HG03432 (cell line): ENCODE data around the gene DNM3.
A peak's percentile ranks its signal among the peaks of the same experiment; 100 is the strongest.

ENCODE experiments used
- ATAC-seq: cut with Tn5 transposase; IDR thresholded peaks from one replicate; pipeline ENCODE4 v1.9.1; 2021; ENCODE audit warnings: mild to moderate bottlenecking, moderate library complexity; ENCODE audit not compliant: unreplicated experiment

DNM3 gene

DNA sequence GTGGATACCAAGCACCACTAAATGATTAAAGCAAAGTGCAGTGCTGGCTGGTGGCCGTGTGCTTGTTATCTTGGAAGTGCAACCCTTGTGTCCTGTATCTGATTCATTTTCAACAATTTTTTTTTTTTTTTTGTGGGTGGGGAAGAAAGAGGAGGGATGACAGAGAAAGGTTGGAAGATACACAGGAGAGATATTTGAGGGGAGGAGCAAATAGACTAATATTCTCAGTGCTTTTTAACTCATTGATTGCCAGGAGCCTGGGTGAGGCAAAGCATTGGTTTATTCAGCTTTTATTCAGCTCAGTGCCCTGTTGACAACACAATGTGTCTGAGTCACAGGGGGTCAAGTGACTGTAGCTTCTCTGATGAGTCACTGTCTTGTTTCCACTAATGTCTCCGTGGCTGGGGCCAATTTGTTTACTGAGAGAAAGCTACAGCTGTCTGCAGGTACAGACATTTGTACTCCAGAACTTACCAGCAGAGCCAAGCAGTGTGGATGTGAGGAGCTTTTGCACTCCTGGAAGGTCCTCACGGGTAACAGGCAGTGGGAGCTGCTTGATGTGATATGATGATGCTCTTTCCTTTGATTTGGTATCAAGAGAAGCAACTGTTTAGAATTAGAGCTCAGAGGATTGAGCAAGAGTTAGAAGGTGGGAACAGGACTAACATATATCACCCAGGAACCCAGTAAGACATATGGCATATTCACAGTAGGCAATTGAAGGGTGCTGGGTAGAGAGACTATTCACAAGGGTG lies 23.6 kb upstream of the DNM3 start:
- ATAC-seq: peak; percentile 93

DNA sequence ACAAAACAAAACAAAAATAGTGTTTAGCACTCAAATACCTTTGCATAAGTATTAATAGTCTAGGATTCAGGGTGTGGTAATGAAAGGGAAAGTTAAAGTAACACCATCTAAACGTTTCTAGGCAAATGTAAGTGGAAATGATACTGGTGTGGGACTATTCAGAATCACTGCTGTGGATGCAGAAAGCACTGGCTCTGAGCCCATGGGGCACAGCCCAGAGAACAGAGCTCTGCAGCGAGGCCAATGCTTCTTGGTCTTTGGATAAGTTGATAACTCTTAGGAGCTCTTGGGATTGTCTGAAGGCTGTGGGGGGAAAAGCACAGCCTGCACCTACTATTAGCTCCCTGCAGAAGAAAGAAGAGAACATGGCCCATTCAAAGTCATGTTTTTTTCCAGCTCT lies 21.4 kb upstream of the DNM3 start:
- ATAC-seq: no peak

DNA sequence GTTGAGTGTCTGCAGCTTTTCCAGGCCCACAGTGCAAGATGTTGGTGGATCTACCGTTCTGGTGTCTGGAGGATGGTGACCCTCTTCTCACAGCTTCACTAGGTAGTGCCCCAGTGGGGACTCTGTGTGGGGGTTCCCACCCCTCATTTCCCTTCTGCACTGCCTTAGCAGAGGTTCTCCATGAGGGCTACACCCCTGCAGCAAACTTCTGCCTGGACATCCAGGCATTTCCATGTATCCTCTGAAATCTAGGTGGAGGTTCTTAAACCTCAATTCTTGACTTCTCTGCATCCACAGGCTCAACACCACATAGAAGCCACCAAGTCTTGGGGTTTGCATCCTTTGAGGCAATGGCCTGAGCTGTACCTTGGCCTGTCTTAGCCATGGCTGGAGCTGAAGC lies 14.3 kb upstream of the DNM3 start:
- no peak for ATAC-seq

DNA sequence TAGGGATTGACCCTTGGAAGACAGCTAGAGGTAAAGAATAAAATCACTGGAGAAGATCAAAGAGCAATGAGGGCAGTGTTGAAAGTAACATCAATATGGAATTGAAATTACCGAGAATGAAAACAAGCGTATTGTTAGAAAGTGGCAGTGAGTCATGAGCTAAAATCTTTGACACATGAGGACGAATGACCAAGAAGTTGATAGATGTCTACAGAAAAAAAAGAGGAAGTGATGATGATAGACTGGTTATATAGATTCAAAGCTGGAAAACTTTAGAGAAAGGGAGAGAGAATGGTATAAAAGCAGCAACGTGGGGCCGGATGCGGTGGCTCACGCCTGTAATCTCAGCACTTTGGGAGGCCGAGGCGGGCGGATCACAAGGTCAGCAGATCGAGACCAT lies 12.5 kb upstream of the DNM3 start:
- ATAC-seq: no peak

DNA sequence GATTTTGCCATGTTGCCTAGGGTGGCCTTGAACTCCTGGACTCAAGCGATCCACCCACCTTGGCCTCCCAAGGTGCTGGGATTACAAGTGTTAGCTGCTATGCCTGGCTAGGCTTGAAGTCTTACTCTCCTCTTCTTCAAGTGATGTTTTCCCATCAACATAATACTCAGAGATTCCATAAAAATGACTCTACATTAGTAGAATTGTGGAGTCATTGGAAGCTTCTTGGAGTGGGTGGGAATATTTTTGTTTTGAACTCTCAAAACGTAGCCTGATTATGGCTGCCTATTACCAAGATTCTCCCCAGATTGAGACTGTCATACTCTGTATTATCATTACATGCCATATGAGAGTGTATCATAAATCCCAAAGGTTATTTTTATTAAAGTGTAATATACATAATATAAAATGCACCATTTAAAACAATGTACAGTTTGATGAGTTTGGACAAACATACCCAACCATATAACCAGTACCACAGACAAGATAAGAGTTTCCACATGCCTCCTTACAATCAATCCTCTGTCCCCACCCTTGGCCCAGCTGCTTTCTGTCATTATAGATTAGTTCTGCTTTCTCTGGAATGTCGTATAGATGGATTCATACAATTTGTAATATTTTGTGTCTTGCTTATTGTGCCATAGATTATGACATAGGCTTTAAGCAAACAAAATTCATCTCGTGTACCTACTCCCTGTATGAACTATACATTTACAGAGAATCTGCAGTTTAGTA lies 8.0 kb upstream of the DNM3 start:
- ATAC-seq: no peak

DNA sequence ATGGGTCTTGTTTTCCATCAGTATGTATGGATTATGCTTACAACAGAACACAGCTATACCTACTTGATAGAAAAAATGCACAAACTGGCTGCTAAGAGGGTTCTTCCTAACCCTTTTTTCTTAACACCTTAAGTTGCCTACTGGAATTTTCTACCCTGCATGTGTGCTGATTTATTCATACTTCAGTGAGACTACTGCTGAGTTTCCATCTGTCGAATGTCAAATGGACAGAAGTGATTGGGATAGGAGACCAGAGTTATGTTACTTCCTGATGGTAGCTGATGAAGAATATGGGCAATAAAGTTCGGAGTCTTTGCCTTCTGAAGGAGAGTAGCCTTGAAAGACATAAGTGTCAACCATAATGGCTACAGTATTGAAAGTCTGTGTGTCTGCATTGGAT lies 6.5 kb upstream of the DNM3 start:
- no peak for ATAC-seq

DNA sequence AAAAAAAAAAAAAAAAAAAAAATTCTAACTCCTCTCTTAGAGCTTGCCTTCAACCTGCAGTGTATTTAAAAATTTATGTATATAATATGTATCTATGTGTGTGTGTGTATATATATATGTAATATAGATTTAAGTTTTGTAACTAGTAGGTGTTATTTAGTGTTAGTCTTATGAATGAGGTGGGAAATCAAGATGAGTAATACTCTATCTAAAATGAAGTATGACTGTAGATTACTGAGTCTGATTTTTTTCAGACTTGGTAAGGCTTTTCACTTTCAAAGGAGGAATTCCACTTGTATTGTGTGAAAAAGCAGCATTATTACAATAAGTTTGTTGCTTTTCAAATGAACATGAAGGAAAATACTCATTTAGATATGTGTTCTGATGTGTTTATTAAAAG lies 5.4 kb upstream of the DNM3 start:
- ATAC-seq: no peak

DNA sequence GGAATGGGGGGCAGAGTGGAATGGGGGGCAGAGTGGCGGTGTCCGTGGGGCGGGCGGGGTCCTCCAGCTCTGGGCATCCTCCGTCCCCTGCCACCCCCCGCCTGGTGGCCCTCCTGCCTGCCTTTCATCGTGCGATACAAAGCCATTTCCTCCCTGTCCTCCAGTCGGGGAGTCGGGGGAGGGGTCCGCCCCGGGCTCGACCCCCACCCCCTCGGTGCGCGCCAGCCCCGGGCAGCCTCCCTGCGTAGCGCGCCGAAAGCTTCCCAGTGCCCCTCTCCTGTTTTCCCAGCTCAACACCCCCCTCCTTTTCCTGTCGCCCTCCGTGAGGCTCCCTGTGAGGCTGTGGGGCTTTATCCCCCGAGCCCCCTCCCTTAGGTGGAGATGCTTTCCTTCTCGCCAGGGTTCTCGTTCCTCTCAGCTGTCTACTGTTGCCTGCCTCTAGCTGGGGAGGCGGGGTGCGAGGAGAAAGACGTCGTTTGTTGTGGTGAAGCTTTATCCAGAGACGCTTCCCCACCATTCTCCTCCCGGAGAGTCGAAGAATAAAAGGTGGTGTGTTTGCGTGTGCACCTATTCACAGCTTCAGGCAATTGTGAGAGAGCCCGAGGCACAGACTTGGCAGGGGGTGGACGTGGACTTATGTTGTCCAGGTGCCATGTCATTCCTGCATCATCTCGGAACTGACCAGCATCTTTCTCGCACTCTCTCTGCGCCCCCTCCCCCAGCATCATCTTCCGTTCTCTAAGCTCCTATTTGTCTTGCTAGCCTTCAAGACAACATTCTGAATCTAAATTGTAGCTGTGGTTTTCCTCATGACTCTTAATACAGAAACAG lies 848 bp downstream of the DNM3 start:
- ATAC-seq: no peak

DNA sequence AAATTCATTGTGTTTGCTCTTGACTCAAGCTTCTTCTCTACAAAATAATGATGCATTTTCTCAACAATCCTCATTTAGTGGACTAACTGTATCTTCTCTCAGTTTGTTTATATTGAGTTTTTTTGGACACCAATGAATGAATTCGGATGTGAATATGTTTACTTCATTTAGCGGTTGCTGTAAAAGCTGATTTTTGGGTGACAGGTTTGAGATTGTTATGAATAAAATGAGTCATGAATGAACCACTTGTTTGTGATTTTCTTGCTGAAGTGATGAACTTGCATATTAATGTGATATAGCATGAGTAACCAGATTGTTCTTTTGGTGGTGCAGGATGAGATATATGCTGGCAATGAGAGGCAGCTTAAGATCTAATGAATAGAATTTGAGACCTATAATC lies 3.1 kb downstream of the DNM3 start:
- no peak for ATAC-seq

DNA sequence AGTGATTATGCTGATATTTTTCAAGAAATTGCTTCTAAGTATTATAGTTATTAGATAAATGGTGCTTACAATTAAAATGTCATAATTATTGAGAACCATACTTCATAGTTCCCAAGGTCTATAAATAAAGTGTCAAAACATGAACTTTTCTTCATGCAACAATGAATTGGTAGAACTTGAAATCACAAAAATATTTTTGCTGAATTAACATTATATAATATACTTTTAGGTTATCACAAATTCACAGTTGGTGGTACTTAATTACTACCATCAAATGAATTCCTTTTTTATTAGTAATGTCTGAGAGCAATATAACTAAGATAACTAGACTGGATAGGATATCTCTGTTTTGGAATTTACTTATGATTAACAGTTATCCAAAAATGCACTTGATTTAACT lies 4.7 kb downstream of the DNM3 start:
- no peak for ATAC-seq

DNA sequence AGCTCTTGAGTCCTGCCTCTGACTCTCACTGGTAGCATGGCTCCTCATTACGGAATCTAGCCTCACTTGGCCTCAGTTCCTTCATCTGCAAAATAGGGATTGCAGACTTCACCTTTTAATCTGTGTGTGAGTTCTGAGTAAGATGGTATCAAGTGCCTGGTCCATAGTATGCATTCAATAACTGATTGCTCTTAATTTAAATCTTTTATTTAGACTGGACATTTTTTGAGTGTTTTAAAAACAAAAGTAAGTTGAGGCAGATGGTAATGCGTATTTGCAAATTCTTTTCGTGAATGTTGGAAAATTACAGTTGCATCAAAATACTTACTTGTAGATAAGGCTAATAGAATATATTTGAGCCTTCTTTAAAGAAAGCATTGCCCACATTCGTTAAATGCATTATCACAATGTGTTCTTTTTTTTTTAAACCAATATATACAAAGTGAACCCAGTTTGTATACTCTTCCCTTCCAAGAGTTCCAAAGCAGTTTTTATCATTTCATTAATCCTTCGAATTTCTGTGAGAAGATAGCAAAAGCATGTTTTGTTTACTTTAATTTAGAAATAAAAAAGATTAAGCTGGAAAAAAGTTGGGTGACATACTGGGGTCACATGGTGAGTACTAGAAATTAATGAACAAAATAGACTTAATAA lies 8.1 kb downstream of the DNM3 start:
- ATAC-seq: no peak

DNA sequence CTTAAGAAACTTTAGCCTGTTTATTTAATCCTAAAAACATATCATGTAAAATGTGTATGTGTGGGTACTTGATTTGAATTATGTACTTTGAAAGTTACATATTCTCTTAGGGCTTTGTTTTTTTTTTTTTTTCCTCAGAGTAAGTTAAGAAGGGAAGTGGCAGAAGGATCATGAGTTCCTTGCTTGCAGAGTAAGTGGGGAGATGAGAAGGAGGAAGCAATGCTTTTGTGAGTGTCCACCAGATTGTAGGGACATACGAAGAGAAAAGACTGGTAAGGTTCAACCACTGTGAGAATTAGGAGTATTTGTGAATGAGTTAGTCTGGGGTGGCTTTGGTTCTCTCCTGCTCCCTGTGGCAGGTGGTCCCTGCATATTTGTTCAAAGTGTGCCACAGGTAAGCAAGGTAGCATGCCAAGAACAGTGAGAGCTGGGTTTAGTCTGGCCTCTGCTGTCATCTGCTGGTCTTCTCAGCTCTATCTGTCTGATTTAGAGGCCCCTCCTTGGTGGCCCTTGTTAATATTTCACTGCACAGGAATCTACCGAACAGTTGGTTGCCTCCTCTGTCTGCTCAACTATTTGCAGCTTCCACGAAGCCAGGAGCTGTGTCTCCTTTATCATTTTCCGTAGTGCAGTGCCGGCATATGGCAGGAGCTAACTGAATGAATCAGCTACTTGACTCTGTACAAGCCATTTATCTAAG lies 9.5 kb downstream of the DNM3 start:
- ATAC-seq: no peak

DNA sequence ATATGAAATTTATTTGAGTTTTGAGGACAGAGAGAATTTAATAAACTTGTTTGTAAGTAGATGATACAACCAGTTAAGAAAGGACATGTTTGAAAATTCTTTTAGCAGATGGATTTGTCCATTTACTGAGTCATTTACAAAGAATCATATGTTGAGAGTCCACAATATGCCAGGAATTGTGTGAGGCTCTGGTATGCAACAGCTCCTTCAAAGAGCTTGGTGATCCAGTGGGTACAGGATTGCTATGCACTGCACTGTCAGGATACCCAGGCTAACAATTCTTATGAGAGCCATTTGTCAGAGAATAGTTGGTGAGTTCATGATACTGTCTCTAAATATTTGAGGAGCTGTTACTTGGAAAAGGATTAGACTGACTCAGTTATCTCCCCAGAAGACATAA lies 11.0 kb downstream of the DNM3 start:
- no peak for ATAC-seq

DNA sequence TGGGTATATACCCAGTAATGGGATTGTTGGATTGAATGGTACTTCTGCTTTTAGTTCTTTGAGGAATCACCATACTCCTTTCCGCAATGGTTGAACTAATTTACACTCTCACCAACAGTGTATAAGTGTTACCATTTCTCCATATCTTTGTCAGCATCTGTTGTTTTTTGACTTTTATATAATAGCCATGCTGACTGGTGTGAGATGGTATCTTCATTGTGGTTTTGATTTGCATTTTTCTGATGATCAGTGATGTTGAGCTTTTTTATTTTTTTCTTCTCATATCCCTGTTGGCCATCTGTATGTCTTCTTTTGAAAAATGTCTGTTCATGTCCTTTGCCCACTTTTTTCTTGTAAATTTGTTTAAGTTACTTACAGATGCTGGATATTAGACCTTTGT lies 14.1 kb downstream of the DNM3 start:
- ATAC-seq: no peak

DNA sequence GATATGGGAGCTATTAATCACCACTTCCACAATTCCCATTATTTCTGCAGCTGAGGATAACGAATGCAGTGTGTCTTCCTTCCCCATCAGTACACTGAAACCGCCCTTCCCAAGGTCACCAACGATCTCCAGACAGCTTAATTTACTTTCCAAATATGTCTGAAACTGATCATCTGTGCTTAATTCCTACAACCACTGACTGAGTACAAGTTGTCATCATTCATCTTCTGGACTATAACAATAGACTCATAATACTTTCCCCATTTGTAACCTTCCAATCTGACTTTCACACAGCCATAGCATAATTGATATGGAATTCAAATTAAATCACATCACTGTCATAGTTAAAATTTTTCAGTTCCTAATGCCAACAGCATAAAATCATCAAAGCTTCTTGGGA lies 17.4 kb downstream of the DNM3 start:
- ATAC-seq: no peak

DNA sequence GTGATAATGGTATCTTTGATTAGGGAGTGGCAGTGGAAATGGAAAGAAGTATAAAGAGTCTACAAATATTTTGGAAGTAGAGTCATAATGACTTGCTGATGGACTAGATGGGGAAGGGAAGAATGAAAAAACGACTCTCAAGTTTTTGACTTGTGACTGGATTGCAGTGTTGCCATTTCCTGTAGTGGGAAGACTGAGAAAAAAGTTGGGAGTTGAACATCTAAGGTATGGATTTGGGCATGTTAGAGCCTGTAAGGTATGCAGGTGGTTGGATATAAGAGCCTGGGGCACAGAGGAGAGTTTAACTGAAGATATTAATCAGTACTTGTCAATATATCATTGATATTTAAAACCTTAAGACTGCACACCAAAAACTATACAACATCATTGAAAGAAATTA lies 19.4 kb downstream of the DNM3 start:
- ATAC-seq: no peak

DNA sequence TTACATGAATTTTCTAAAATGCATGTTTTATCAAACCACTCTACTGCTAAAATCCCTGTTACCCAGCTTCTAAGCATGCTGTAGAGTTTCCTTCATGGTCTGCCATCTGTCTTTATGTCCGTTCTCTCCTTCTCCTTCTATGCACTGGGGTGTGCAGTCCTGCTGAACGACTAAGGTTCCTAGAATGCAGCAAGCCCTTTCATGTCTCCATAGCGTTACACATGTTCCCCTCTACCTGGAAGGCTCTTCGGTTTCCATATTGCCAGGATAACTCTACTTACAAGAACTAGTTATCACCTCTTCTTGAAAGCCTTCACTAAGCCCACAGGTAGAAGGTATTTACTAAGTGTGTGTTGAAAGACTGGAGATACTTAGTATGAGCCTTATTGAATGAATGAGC lies 22.2 kb downstream of the DNM3 start:
- no peak for ATAC-seq

DNA sequence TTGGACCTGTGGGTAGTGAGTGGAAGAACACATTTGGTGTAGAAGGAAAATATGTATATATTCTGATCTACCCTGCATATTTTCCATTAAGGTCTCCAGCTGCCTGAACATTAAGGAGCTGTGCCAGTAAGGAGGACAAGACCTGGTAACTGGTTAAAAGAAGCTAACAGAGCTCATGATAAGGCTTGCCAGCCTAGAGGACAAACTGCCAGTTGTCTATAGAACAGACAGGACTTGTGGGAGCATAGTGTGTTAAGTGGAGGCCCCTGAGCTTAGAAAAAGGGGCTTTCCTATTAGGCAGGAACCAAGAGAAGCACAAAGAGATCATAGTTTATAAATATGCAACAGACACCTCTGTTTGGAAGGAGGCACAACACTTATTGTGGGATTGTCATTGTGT lies 23.0 kb downstream of the DNM3 start:
- no peak for ATAC-seq

DNA sequence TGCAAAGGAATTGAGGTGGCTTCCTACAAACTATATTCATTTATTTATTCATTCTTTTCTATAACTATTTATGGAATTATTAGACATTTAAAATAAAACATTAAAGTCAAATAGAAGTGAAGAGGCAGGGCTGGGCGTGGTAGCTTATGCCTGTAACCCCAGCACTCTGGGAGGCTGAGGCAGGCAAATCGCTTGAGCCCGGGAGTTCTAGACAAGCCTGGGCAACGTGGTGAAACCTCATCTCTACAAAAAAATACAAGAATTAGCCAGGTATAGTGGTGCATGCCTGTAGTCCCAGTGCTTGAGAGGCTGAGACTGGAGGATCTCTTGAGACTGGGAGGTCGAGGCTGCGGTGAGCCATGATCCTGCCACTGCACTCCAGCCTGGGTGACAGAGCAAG lies 23.8 kb downstream of the DNM3 start:
- no peak for ATAC-seq

DNA sequence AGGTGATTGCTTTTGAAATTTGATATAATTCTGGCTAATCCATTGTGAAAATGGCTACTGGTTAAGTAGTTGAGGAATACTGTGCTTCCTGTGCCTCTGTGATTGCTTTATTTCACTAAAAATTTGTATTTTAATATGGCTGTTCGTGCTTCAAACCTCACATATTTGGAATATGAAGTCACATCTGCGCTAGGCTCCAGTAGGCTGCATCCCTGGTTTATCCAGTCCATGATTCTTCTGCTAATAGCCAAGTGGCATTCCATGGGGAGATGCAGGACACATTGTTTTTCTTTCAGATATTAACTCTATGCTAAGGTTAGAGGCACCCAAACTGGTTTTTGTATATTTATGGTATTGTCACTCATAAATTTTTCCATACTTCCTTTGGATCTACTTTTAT lies 25.9 kb downstream of the DNM3 start:
- ATAC-seq: no peak
